ENCODE results near the gene ZNF32. TPM values are rescaled to one million over a fixed set of nuclear protein-coding genes. Genes with fewer than 3 reads are reported as not detected.
A peak's percentile ranks its signal among the peaks of the same experiment; 100 is the strongest.

Gene ZNF32
- total RNA-seq, 2 experiments from 2014 or later: 12.5 to 13.7 TPM

DNA sequence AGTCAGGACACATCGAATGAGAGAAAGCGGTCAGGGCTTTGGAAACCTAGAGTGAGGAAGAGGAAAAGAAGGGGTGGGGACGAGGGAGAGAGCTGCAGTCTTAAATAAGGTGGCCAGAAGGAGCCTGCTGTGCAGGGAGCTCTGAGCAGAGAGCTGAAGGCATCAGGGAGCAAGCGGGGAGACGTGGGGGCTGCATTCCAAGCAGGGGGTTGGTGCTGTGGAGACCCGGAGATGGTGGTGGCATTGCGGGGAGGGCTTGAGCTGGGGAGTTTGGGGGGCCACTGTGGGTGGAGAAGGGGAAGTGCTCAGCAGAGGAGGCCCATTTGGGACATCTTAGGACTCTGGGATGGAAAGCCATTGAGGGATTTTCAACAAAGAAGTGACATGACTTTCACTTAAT, 38.7 kb upstream of the ZNF32 start:
- no peaks in the 10 kb centered on the region for H3K9me3 Mint-ChIP-seq
- intact Hi-C loops (cut with micrococcal nuclease): loop anchor here (10.0 kb wide), 1 partner anchor 627 kb away; no protein-coding TSS in a partner anchor
- H3K4me3 Mint-ChIP-seq: no peak overlapping the region
- H3K27me3 Mint-ChIP-seq: peaks cover 31% of the 10 kb centered on the region
- peaks cover 2% of the 10 kb centered on the region for H3K4me1 Mint-ChIP-seq (ENCODE audit: low read depth)
- no peaks in the 10 kb centered on the region for H3K36me3 Mint-ChIP-seq (ENCODE audit: low read depth)
- ChIA-PET CTCF (no interaction called here), POLR2A (no interaction called here)
- DNase-seq: no peak
- no peak overlapping the region for H3K27ac Mint-ChIP-seq
- ATAC-seq: no peak
- TF ChIP-seq, protein P1, sequence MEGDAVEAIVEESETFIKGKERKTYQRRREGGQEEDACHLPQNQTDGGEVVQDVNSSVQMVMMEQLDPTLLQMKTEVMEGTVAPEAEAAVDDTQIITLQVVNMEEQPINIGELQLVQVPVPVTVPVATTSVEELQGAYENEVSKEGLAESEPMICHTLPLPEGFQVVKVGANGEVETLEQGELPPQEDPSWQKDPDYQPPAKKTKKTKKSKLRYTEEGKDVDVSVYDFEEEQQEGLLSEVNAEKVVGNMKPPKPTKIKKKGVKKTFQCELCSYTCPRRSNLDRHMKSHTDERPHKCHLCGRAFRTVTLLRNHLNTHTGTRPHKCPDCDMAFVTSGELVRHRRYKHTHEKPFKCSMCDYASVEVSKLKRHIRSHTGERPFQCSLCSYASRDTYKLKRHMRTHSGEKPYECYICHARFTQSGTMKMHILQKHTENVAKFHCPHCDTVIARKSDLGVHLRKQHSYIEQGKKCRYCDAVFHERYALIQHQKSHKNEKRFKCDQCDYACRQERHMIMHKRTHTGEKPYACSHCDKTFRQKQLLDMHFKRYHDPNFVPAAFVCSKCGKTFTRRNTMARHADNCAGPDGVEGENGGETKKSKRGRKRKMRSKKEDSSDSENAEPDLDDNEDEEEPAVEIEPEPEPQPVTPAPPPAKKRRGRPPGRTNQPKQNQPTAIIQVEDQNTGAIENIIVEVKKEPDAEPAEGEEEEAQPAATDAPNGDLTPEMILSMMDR (IDR thresholded peaks at IDR 0.05): no peak

DNA sequence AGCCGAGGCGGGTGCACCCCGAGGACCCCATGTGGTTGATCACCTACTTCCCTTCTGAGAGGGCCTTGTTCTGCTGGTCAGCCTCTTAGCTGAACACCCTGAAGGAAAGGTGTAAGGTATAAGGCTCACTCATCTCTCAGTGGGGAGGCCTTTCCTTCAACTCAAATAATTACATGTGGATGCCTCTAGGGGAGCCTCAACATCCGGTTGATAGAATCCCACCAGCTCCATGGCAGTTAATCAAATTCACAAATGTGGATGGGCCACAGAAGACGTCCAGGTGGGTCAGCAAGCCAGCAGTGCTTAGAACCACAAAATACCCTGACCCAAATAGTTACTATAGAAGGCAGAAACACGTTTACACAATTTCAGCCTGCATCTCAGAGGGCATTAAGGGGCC, 37.7 kb upstream of the ZNF32 start:
- ATAC-seq: no peak
- Mint-ChIP-seq H3K27ac (no peak overlapping the region), H3K4me3 (no peak overlapping the region), H3K36me3 (ENCODE audit: low read depth) (no peaks in the 10 kb centered on the region), H3K27me3 (peaks cover 36% of the 10 kb centered on the region), H3K4me1 (ENCODE audit: low read depth) (peaks cover 2% of the 10 kb centered on the region), H3K9me3 (no peaks in the 10 kb centered on the region)
- ChIA-PET CTCF (interaction anchor here (1.0 kb wide), 2 partner anchors 212 to 700 kb away, joined by 3 read pairs; no protein-coding TSS in a partner anchor), POLR2A (no interaction called here)
- TF ChIP-seq, protein P1 (IDR thresholded peaks at IDR 0.05): no peak
- no peak for DNase-seq
- intact Hi-C loops (cut with micrococcal nuclease): loop anchor here (10.0 kb wide), 1 partner anchor 628 kb away; no protein-coding TSS in a partner anchor

DNA sequence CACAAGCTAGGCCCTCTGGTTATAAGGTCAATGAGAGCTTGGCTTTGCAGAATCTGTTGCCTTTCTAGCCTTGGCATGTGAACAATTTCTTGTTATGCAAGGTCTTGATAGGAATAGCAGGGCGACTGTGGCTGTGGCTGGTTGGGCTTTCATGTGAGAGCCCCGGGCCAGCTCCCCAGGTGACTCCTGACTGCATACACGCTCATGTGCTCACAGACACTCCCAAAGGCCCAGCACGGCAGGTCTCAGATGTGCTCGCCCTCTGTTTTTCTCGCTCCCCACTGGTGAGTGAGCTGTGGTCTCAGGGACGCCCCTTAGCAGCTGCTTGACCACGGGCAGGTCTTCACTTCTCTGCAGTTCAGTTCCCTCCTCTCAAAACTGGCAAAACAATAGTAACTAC, 37.1 kb upstream of the ZNF32 start:
- H3K4me3 Mint-ChIP-seq: no peak overlapping the region
- no peaks in the 10 kb centered on the region for H3K9me3 Mint-ChIP-seq
- TF ChIP-seq, protein P1 (IDR thresholded peaks at IDR 0.05): no peak
- peaks cover 30% of the 10 kb centered on the region for H3K27me3 Mint-ChIP-seq
- no peak for DNase-seq
- no peak for ATAC-seq
- H3K4me1 Mint-ChIP-seq (ENCODE audit: low read depth): peaks cover 2% of the 10 kb centered on the region
- intact Hi-C loops (cut with micrococcal nuclease): loop anchor here (10.0 kb wide), 1 partner anchor 629 kb away; no protein-coding TSS in a partner anchor
- H3K27ac Mint-ChIP-seq: no peak overlapping the region
- H3K36me3 Mint-ChIP-seq (ENCODE audit: low read depth): no peaks in the 10 kb centered on the region
- CTCF ChIA-PET: interaction anchor here (1.0 kb wide), 3 partner anchors 212 to 701 kb away, joined by 3 read pairs; no protein-coding TSS in a partner anchor
- POLR2A ChIA-PET: no interaction called here

DNA sequence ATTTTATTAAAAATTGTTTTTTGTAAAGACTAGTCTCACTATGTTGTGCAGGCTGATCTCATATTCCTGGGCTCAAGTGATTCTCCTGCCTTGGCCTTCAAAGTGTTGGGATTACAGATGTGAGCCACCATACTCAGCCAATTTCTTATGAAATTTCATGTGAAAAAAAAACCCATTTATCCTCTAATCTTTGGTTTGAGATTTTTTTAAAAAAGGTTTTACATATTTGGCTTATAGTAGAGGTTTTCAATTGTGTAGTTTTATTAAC, 35.5 kb upstream of the ZNF32 start:
- DNase-seq: no peak
- POLR2A ChIA-PET: no interaction called here
- Mint-ChIP-seq H3K36me3 (ENCODE audit: low read depth) (no peaks in the 10 kb centered on the region), H3K4me1 (ENCODE audit: low read depth) (no peaks in the 10 kb centered on the region), H3K4me3 (no peak overlapping the region), H3K27me3 (peaks cover 29% of the 10 kb centered on the region), H3K27ac (no peak overlapping the region), H3K9me3 (no peaks in the 10 kb centered on the region)
- CTCF ChIA-PET: no interaction called here
- no peak for ATAC-seq
- TF ChIP-seq, protein P1 (IDR thresholded peaks at IDR 0.05): no peak
- intact Hi-C loops (cut with micrococcal nuclease): loop anchor here (10.0 kb wide), 1 partner anchor 631 kb away; no protein-coding TSS in a partner anchor

DNA sequence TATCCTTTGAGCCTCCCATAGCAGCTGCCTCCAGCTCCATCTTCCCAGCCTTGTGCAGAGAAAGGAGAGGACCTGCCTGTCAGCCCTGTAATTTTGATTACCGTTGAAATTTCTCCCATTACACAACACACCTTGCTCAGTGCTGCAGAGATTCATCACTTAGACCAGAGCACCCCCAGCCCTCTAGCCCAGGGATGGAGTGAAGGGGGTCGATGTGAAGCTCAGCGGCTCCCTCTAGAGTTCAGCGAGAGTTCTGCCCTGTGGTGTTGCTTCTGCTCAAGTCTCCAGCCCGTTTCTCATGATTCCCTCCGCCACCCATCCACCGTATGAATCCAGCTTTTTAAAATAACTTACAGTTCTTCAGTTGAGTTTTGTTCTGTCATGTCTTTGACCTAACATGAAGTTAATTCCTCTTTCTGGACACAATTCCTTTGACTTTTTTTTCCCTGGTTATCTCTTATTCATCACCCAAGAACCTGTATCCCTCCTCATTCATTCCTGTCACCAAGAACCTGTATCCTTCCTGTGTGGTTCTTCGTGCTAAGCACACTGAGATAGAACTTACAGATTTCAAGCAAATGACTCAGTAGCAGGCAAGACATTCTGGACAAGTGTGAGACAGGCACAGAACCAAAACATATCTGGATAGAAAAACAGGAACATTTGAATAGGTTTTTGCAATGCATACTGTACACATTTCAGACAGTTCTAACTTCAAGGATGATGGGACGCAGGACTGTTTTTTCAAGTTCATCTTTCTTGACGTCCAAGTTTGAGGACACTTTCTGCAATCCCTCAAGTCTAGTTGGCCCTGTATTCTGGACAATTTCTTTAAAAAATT, 35.0 kb upstream of the ZNF32 start:
- ChIA-PET POLR2A (no interaction called here), CTCF (interaction anchor here (0.5 to 2.3 kb wide), 17 partner anchors 8 to 740 kb away, joined by 3 to 26 read pairs (median 3); no protein-coding TSS in a partner anchor)
- no peak overlapping the region for H3K27ac Mint-ChIP-seq
- DNase-seq (peak; percentile 53), ATAC-seq (peak; percentile 88)
- H3K4me1 Mint-ChIP-seq (ENCODE audit: low read depth): no peaks in the 10 kb centered on the region
- peaks cover 30% of the 10 kb centered on the region for H3K27me3 Mint-ChIP-seq
- no peaks in the 10 kb centered on the region for H3K9me3 Mint-ChIP-seq
- TF ChIP-seq, protein P1 (IDR thresholded peaks at IDR 0.05): peak; percentile 53
- no peaks in the 10 kb centered on the region for H3K36me3 Mint-ChIP-seq (ENCODE audit: low read depth)
- intact Hi-C loops (cut with micrococcal nuclease): loop anchor here (10.0 kb wide), 1 partner anchor 631 kb away; no protein-coding TSS in a partner anchor
- no peak overlapping the region for H3K4me3 Mint-ChIP-seq
